K562 (cell line): ENCODE results near the gene HNRNPD.
"Not testable (repeated sequence)": the region's sequence is repeated elsewhere in the genome, so short reads cannot be mapped to it uniquely, and the experiment has no call there.

Source experiments
- FIP1L1 ChIP-seq: fragments of 200-400 bp; formaldehyde crosslinking; IDR thresholded peaks from 2 replicates; pipeline ENCODE4 v1.6.1; 2018; ENCODE audit warnings: mild to moderate bottlenecking, low read depth, low read length; ENCODE audit not compliant: poor library complexity, severe bottlenecking
- HIVEP1 ChIP-seq: fragments of 250-450 bp; sonication (Bioruptor Pico); IDR thresholded peaks from 2 replicates; pipeline ENCODE4 v1.4.0; 2020; ENCODE audit warnings: mild to moderate bottlenecking
- KLF10 ChIP-seq: fragments of 250-450 bp; sonication (Bioruptor Pico); IDR thresholded peaks from 2 replicates; pipeline ENCODE4 v1.6.1; 2021; ENCODE audit warnings: matching md5 sums
- POLR2AphosphoS5 ChIP-seq: IDR thresholded peaks from 2 replicates; pipeline ENCODE4 v1.6.1; 2011; ENCODE audit warnings: mild to moderate bottlenecking, low read depth, low read length, moderate library complexity; ENCODE audit not compliant: control insufficient read depth, insufficient read depth
- POLR2H ChIP-seq: IDR thresholded peaks from 2 replicates; pipeline ENCODE4 v1.6.1; 2016; ENCODE audit warnings: missing genetic modification characterization, low read depth, mild to moderate bottlenecking, control low read depth, missing compliant biosample characterization, moderate library complexity
- ZNF79 ChIP-seq: fragments of 250-450 bp; sonication (Bioruptor Pico); IDR thresholded peaks from 2 replicates; pipeline ENCODE4 v1.4.0; 2020; ENCODE audit warnings: low read depth, mild to moderate bottlenecking, moderate library complexity
- TF ChIP-seq, protein P1 (sequence below), 3 experiments: IDR thresholded peaks in 2 of 3; conservative IDR thresholded peaks in 1 of 3; 2 replicates each; pipeline ENCODE4 v1.5.1; 2011 to 2012; ENCODE audit warnings: low read length in 3 of 3, mild to moderate bottlenecking in 3 of 3, control low read depth in 2 of 3, improper control_type of control experiment in 1 of 3, inconsistent platforms in 1 of 3, low read depth in 1 of 3, mixed read lengths in 1 of 3, moderate library complexity in 1 of 3; ENCODE audit not compliant: insufficient read depth in 2 of 3
- TF ChIP-seq, protein P2 (sequence below): sonication (generic); formaldehyde crosslinking; IDR thresholded peaks from 2 replicates; pipeline ENCODE4 v1.8.1; 2023; ENCODE audit warnings: mild to moderate bottlenecking, missing genetic modification reagents
- TF ChIP-seq, protein P3 (sequence below): fragments of 450-650 bp; formaldehyde crosslinking; conservative IDR thresholded peaks from 2 replicates; pipeline ENCODE4 v1.4.0; 2022; ENCODE audit warnings: mild to moderate bottlenecking, missing genetic modification characterization

DNA sequence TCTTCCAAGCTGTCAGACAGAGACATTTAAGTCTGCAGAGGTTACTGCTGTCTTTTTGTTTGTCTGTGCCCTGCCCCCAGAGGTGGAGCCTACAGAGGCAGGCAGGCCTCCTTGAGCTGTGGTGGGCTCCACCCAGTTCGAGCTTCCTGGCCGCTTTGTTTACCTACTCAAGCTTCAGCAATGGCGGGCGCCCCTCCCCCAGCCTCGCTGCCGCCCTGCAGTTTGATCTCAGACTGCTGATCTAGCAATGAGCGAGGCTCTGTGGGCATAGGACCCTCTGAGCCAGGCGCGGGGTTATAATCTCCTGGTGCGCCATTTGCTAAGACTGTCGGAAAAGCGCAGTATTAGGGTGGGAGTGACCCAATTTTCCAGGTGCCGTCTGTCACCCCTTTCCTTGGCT is 70.7 kb downstream of the HNRNPD start:
- TF ChIP-seq ZNF79; FIP1L1; HIVEP1 (CRISPR knock-in tag); POLR2H; KLF10; POLR2AphosphoS5: not testable (repeated sequence)
- TF ChIP-seq, protein P1, sequence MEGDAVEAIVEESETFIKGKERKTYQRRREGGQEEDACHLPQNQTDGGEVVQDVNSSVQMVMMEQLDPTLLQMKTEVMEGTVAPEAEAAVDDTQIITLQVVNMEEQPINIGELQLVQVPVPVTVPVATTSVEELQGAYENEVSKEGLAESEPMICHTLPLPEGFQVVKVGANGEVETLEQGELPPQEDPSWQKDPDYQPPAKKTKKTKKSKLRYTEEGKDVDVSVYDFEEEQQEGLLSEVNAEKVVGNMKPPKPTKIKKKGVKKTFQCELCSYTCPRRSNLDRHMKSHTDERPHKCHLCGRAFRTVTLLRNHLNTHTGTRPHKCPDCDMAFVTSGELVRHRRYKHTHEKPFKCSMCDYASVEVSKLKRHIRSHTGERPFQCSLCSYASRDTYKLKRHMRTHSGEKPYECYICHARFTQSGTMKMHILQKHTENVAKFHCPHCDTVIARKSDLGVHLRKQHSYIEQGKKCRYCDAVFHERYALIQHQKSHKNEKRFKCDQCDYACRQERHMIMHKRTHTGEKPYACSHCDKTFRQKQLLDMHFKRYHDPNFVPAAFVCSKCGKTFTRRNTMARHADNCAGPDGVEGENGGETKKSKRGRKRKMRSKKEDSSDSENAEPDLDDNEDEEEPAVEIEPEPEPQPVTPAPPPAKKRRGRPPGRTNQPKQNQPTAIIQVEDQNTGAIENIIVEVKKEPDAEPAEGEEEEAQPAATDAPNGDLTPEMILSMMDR (IDR thresholded peaks at IDR 0.05 in 2 of 3, conservative IDR thresholded peaks at IDR 0.05 in 1 of 3; ENCODE audit: insufficient read depth in 2 of 3, low read depth in 1 of 3, low read length in 3 of 3), result not testable (repeated sequence)
- TF ChIP-seq, protein P2, sequence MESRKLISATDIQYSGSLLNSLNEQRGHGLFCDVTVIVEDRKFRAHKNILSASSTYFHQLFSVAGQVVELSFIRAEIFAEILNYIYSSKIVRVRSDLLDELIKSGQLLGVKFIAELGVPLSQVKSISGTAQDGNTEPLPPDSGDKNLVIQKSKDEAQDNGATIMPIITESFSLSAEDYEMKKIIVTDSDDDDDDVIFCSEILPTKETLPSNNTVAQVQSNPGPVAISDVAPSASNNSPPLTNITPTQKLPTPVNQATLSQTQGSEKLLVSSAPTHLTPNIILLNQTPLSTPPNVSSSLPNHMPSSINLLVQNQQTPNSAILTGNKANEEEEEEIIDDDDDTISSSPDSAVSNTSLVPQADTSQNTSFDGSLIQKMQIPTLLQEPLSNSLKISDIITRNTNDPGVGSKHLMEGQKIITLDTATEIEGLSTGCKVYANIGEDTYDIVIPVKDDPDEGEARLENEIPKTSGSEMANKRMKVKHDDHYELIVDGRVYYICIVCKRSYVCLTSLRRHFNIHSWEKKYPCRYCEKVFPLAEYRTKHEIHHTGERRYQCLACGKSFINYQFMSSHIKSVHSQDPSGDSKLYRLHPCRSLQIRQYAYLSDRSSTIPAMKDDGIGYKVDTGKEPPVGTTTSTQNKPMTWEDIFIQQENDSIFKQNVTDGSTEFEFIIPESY, result not testable (repeated sequence)
- TF ChIP-seq, protein P3, sequence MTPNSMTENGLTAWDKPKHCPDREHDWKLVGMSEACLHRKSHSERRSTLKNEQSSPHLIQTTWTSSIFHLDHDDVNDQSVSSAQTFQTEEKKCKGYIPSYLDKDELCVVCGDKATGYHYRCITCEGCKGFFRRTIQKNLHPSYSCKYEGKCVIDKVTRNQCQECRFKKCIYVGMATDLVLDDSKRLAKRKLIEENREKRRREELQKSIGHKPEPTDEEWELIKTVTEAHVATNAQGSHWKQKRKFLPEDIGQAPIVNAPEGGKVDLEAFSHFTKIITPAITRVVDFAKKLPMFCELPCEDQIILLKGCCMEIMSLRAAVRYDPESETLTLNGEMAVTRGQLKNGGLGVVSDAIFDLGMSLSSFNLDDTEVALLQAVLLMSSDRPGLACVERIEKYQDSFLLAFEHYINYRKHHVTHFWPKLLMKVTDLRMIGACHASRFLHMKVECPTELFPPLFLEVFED, result not testable (repeated sequence)
